Brain microvascular endothelial cell (primary cell): ENCODE results near the gene CDC34.

ENCODE experiments used
- DNase-seq: peaks from one replicate; pipeline ENCODE4 v3.0.0-alpha.2; 2020
- H3K27ac ChIP-seq: fragments of 250-450 bp; sonication (Bioruptor Pico); 2 replicates; pipeline ENCODE4 v1.5.1; 2020; ENCODE audit warnings: mild to moderate bottlenecking, moderate library complexity
- H3K27me3 ChIP-seq: fragments of 250-450 bp; sonication (Bioruptor Pico); replicated peaks from 2 replicates; pipeline ENCODE4 v1.5.1; 2020; ENCODE audit warnings: mild to moderate bottlenecking
- H3K36me3 ChIP-seq: fragments of 250-450 bp; sonication (Bioruptor Pico); replicated peaks from 2 replicates; pipeline ENCODE4 v1.5.1; 2020; ENCODE audit warnings: mild to moderate bottlenecking
- H3K4me3 ChIP-seq: 2 replicates; pipeline ENCODE4 v1.5.1; 2011; ENCODE audit warnings: low read depth, mild to moderate bottlenecking, control low read depth, low read length, moderate library complexity
- CTCF ChIP-seq: IDR thresholded peaks from 2 replicates; pipeline ENCODE4 v1.5.1; 2011; ENCODE audit warnings: low read depth, mild to moderate bottlenecking, moderate library complexity, low read length, control low read depth, inconsistent platforms; ENCODE audit errors: missing control alignments
- in situ Hi-C: cut with HindIII; loops from 2 replicates; pipeline ENCODE4 v1.10.0; 2017; ENCODE audit warnings: low sequenced_read_pairs, low pct_ligation_motif_present

The CDC34 gene, protein sequence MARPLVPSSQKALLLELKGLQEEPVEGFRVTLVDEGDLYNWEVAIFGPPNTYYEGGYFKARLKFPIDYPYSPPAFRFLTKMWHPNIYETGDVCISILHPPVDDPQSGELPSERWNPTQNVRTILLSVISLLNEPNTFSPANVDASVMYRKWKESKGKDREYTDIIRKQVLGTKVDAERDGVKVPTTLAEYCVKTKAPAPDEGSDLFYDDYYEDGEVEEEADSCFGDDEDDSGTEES

DNA sequence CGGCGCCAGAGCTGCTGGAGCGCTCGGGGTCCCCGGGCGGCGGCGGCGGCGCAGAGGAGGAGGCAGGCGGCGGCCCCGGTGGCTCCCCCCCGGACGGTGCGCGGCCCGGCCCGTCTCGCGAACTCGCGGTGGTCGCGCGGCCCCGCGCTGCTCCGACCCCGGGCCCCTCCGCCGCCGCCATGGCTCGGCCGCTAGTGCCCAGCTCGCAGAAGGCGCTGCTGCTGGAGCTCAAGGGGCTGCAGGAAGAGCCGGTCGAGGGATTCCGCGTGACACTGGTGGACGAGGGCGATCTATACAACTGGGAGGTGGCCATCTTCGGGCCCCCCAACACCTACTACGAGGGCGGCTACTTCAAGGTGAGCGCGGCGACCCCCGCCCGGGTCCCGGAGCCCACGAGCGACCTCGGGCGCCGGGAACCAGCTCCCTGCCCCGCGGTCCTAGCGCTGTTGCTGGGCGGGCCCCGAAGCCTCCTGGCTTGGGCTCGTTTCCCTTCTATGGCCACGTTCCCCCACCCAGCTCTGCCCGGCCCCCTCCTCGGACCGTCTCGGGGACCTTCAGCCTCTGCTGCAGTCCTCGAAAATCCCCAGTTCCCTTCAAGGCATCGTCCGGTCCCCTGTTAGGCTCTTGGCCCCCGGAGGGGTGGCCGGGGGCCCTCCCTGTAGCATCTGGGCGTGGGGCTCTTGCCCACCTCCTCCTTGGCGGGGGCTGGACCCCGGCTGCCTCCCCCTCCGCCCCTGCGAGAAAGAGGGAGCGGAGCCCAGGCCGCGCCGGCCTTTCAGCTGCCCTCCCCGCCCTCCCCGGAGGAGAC lies at the start of gene CDC34:
TSS of gene CDC34 (plus strand) at position 8 of the 808 bp plus-strand sequence. CDS start at position 180, 172 bp downstream.
- Histone ChIP-seq H3K36me3 (peaks cover 10% of the 10 kb centered on the region), H3K4me3 (peak within 1 kb of the TSS; percentile 82), H3K27ac (peak within 1 kb of the TSS; percentile 83), H3K27me3 (no peaks in the 10 kb centered on the region)
- no peak for TF ChIP-seq CTCF
- no peak for DNase-seq
- in situ Hi-C loops = no loop called here

- Histone ChIP-seq H3K27me3 (no peaks in the 10 kb centered on the region), H3K4me3 (no peak overlapping the region), H3K27ac (no peak overlapping the region), H3K36me3 (no peaks in the 10 kb centered on the region)
- DNase-seq = no peak
- in situ Hi-C loops = no loop called here
- TF ChIP-seq CTCF = peak; percentile 7
Measured at GRCh38 chr19:482186-483041, 49.1 kb upstream of the CDC34 start.

DNA sequence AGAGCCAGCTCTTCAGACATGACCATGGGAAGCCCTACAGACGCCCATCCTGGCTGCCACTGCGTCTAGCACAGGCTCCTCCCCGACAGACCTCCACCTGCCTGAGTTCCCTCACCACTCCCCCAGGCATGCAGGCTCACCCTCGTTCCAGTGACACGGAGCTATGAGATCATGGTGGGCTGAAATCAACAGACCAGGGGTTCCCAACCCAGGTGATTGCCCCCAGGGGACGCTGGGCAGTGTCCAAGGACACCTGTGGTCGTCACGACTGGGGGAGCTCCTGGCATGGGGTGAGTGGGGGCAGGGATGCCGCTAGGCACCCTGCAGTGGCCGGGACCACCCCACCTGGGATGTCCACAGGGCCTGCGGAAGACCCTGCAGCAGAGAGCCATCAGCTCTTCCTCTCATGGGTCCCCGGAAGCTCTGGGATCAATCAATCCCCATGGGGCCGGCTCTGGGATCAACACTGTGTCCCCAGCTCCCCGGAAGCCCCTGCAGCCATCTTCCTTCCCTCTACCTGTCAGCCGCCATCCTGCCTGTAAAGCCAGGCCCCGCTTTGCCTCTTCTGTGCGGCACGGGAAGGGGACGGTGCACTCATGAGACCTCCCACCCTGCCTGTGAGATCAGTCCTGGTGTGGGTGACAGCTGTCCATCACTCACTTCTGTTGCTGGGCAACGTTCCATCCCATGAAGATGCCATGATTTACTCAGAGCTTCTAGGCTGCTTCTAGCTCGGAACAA lies 48.1 kb upstream of the CDC34 start:
- DNase-seq = no peak
- H3K4me3 ChIP-seq = no peak overlapping the region
- no peaks in the 10 kb centered on the region for H3K27me3 ChIP-seq
- H3K36me3 ChIP-seq = no peaks in the 10 kb centered on the region
- TF ChIP-seq CTCF = no peak
- H3K27ac ChIP-seq = no peak overlapping the region
- in situ Hi-C loops = no loop called here

DNA sequence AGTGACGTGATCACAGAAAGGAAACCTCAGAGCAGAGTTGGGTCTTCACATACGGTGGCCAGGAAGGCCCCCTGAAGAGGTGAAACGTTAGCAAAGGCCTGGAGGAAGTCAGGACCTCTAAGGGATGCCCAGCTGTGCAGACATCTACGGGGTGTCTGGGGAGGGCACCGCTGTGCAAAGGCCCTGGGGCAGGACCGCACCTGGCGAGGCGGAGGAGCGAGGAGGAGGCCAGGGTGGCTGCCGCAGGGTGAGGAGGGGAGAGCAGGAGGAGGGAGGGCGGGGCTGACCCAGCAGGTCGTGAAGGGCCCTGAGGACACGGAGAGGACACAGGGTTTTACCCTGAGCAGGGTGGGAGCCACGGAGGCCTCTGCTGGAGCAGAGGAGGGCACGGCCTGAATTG lies 47.1 kb upstream of the CDC34 start:
- no peak for TF ChIP-seq CTCF
- no peaks in the 10 kb centered on the region for H3K36me3 ChIP-seq
- in situ Hi-C loops = no loop called here
- no peak overlapping the region for H3K27ac ChIP-seq
- no peak for DNase-seq
- H3K4me3 ChIP-seq = no peak overlapping the region
- no peaks in the 10 kb centered on the region for H3K27me3 ChIP-seq

DNA sequence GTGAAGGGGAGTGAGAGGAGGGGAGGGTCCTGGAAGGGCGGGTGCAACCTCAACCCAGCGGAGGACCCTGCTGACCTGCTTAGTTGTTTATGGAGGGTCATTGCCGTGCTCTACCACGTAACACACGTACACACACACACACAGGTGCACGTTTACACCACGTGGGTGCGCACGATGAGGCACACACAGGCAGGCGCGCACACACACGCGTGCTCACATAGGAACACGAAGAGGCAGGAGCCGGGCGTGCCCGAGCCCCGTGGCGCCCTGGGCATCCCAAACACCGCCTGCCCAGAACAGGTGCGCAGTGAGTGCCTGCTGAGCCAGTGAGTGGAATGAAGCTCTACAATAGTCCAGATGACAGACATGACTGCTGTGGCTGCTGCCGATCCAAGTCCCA lies 46.5 kb upstream of the CDC34 start:
- H3K4me3 ChIP-seq = no peak overlapping the region

More for the DNA sequence above, 46.5 kb upstream of the CDC34 start:
- in situ Hi-C loops = no loop called here
- TF ChIP-seq CTCF = no peak
- no peak for DNase-seq
- H3K36me3 ChIP-seq = no peaks in the 10 kb centered on the region
- H3K27ac ChIP-seq = no peak overlapping the region
- no peaks in the 10 kb centered on the region for H3K27me3 ChIP-seq
